Sigmoid colon (tissue), 7 donors: ENCODE results near the gene FUCA1. TPM values are rescaled to one million over a fixed set of nuclear protein-coding genes. Genes with fewer than 3 reads are reported as not detected.
"Not testable (repeated sequence)": the region's sequence is repeated elsewhere in the genome, so short reads cannot be mapped to it uniquely, and the experiment has no call there.

Experiments
- DNase-seq: peaks from one replicate; pipeline ENCODE4 v3.0.0-alpha.2; 2019
- H3K27ac ChIP-seq, 4 donors: fragments of 200-600 bp; sonication (generic); one replicate each; pipeline ENCODE4 v1.5.1; 2016 to 2019; ENCODE audit warnings: mild to moderate bottlenecking in 1 of 4
- H3K27me3 ChIP-seq, 3 donors: fragments of 200-600 bp; sonication (generic); one replicate each; pipeline ENCODE4 v1.5.1; 2019; ENCODE audit warnings: mild to moderate bottlenecking in 1 of 3
- H3K36me3 ChIP-seq, 4 donors: fragments of 200-600 bp; sonication (generic); one replicate each; pipeline ENCODE4 v1.5.1; 2016 to 2019
- H3K4me1 ChIP-seq, 4 donors: fragments of 200-600 bp; sonication (generic); one replicate each; pipeline ENCODE4 v1.5.1; 2017 to 2019
- H3K4me3 ChIP-seq, 4 donors: fragments of 200-600 bp; sonication (generic); one replicate each; pipeline ENCODE4 v1.5.1; 2017 to 2019; ENCODE audit warnings: mild to moderate bottlenecking in 2 of 4, moderate library complexity in 1 of 4
- H3K9me3 ChIP-seq, 4 donors: fragments of 200-600 bp in 3 of 4; sonication (generic) in 3 of 4; one replicate each; pipeline versions ENCODE4 v1.5.1 to v1.6.1; 2013 to 2019
- EP300 ChIP-seq, 4 donors: sonication (generic); formaldehyde crosslinking; IDR thresholded peaks; one replicate each; pipeline ENCODE4 v1.6.1; 2017; ENCODE audit warnings: antibody characterized with exemption in 4 of 4
- POLR2A ChIP-seq, 2 donors: fragments of 450-650 bp; IDR thresholded peaks; one replicate each; pipeline ENCODE4 v1.6.1; 2016; ENCODE audit warnings: antibody characterized with exemption in 2 of 2, mild to moderate bottlenecking in 2 of 2, moderate library complexity in 2 of 2
- POLR2AphosphoS5 ChIP-seq, 4 donors: sonication (generic); formaldehyde crosslinking; IDR thresholded peaks; one replicate each; pipeline ENCODE4 v1.6.1; 2017; ENCODE audit warnings: antibody characterized with exemption in 4 of 4
- WGBS, 2 donors: extraction: QIAGEN DNeasy Blood & Tissue Kit; methylation state at CpG; one replicate each; pipeline ENCODE4 v1.1.7; 2013; 5-methylcytosine and 5-hydroxymethylcytosine counted together
- intact Hi-C: fragments of 100-400 bp; cut with DNase I; formaldehyde crosslinking; loops from one replicate; pipeline ENCODE4 v1.15.1; 2023
- polyA plus RNA-seq, 3 donors: library from polyadenylated mRNA; stranded (reverse); fragments of 200-250 nt; gene quantifications; one replicate each; pipeline ENCODE4 v1.2.3, GENCODE V29; 2013
- total RNA-seq, 4 donors: library from RNA; depleted of rRNA; stranded (reverse); fragments of >200 nt; gene quantifications; one replicate each; pipeline ENCODE4 v1.1.0, GENCODE V29; 2016
- TF ChIP-seq, protein P1 (sequence below), 4 experiments: fragments of 450-650 bp in 3 of 4; fragments of 200-600 bp in 1 of 4; IDR thresholded peaks; one replicate each; pipeline ENCODE4 v1.5.1; 2016 to 2019; ENCODE audit warnings: antibody characterized with exemption in 4 of 4, mild to moderate bottlenecking in 3 of 4, moderate library complexity in 2 of 4
- donor health status: healthy with polysubstance abuse.
- donor health status: Bipolar disorder and iron deficiency.
- donor health status: healthy.

FUCA1 gene
- total and polyA plus RNA-seq, 7 donors = 14.1 to 260 (median 28.9) TPM

GRCh38 chr1:23904748-23905357 is 36.8 kb upstream of the FUCA1 start:
- intact Hi-C loops = no loop called here
- H3K27me3 ChIP-seq = peaks cover 3 to 30% (median 11%) of the 10 kb centered on the region in 3 donors
- 78 to 84% methylated on average over 10 of the region's 10 CpGs for WGBS, 2 donors

DNA sequence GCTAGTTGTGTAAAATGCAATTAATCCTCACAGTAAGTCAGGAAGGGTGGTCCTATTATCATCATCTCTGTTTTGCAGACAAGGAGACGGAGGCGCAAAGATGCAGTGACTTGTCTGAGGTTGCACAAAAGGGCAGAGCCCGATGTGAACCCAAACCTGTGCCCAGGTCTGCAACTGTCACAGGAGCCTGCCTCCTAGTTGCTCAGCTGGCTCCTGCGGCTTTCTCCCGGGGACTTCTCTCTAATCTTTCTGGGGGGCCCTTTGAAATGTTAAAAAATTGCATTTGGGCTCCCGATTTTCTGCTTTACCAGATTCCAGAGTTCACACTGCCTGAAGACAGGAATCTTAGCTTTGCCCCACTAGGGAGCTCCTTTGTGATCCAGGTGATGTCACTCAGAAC is 35.7 kb upstream of the FUCA1 start:
- WGBS, 2 donors = 80 to 84% methylated on average over 6 of the region's 6 CpGs
- Histone ChIP-seq H3K27me3 (peaks cover 3 to 20% (median 11%) of the 10 kb centered on the region in 3 donors), H3K9me3 (no peaks in the 10 kb centered on the region), H3K36me3 (no peaks in the 10 kb centered on the region), H3K4me1 (peaks cover 0 to 8% (median 7%) of the 10 kb centered on the region in 4 donors), H3K4me3 (no peak overlapping the region), H3K27ac (no peak overlapping the region)
- DNase-seq = no peak
- intact Hi-C loops = no loop called here
- TF ChIP-seq, protein P1, sequence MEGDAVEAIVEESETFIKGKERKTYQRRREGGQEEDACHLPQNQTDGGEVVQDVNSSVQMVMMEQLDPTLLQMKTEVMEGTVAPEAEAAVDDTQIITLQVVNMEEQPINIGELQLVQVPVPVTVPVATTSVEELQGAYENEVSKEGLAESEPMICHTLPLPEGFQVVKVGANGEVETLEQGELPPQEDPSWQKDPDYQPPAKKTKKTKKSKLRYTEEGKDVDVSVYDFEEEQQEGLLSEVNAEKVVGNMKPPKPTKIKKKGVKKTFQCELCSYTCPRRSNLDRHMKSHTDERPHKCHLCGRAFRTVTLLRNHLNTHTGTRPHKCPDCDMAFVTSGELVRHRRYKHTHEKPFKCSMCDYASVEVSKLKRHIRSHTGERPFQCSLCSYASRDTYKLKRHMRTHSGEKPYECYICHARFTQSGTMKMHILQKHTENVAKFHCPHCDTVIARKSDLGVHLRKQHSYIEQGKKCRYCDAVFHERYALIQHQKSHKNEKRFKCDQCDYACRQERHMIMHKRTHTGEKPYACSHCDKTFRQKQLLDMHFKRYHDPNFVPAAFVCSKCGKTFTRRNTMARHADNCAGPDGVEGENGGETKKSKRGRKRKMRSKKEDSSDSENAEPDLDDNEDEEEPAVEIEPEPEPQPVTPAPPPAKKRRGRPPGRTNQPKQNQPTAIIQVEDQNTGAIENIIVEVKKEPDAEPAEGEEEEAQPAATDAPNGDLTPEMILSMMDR (IDR thresholded peaks at IDR 0.05) = no peak
- no peak for TF ChIP-seq POLR2A (IDR thresholded peaks at IDR 0.05)

More at GRCh38 chr1:23904748-23905357, 36.8 kb upstream of the FUCA1 start:
- DNase-seq = no peak
- Histone ChIP-seq H3K4me3 (no peak overlapping the region), H3K27ac (no peak overlapping the region), H3K4me1 (peaks cover 0 to 8% (median 7%) of the 10 kb centered on the region in 4 donors), H3K36me3 (no peaks in the 10 kb centered on the region), H3K9me3 (no peaks in the 10 kb centered on the region)
- TF ChIP-seq POLR2AphosphoS5 (IDR thresholded peaks at IDR 0.05) = no peak
- TF ChIP-seq, protein P1 (IDR thresholded peaks at IDR 0.05) = no peak
- no peak for TF ChIP-seq POLR2A (IDR thresholded peaks at IDR 0.05)
- TF ChIP-seq EP300 (IDR thresholded peaks at IDR 0.05) = no peak

DNA sequence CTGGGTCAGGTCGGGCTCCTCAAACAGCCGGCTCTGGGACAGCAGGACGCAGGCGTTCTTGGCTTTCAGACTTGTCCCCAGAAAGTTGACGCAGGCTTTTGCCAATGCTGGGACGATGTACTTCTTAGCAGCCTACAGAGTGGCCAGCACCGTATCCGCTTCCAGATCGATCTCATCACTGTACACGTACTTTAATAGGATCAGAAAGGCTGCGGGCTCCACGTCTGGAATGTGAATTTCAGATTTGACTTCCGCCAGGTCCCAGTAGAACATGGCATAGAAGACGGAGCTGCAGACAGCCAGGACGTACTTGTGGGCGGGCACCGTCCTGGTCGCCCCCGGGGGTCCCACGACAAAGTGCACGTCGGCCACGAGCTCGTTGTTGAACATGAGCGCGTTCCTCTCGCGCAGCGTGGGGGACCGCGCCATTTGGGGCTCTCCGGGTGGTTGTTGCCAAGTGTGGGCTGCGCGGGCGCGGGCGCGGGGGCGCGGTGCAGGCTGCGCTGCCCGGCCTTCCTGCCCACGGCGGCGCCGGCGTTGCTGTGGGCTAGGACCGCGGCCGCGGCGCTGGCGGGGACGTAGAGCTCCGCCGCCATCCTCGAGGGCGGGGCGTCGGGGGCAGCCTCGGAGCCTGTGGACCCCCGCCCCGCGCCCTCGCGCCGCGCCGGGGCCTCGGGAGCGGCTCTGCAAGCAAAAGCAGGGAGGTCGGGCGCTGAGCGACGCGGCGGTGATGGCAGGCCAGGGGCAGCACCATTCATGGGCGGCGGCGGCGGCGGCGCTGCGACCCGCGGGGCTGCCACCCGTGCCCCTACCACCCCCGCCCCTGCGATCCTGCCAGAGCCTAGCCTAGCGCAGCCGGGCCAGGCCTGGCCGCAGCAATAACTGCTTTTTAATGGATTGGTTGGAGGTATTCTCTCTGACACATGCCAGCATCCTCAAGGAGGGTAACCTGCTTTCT is 34.5 kb upstream of the FUCA1 start:
- Histone ChIP-seq H3K27me3 (peaks cover 3 to 20% (median 11%) of the 10 kb centered on the region in 3 donors), H3K27ac (no peak overlapping the region), H3K36me3 (no peaks in the 10 kb centered on the region), H3K4me3 (peak overlapping the region; percentile 12 to 56 (median 48)), H3K4me1 (peaks cover 0 to 8% (median 7%) of the 10 kb centered on the region in 4 donors), H3K9me3 (no peaks in the 10 kb centered on the region)
- DNase-seq = no peak
- intact Hi-C loops = no loop called here
- TF ChIP-seq, protein P1 (IDR thresholded peaks at IDR 0.05) = no peak
- TF ChIP-seq EP300 (IDR thresholded peaks at IDR 0.05) (no peak), POLR2A (IDR thresholded peaks at IDR 0.05) (no peak), POLR2AphosphoS5 (IDR thresholded peaks at IDR 0.05) (no peak)
- 22 to 28% methylated on average over 92 of the region's 92 CpGs for WGBS, 2 donors

- WGBS, 2 donors = 69 to 80% methylated on average over 8 of the region's 8 CpGs
- H3K27me3 ChIP-seq = peaks cover 3 to 12% (median 11%) of the 10 kb centered on the region in 3 donors
- DNase-seq, intact Hi-C loops, H3K27ac ChIP-seq, H3K36me3 ChIP-seq, H3K9me3 ChIP-seq, H3K4me1 ChIP-seq, H3K4me3 ChIP-seq: not testable (repeated sequence)
Measured at GRCh38 chr1:23900017-23900416, 31.9 kb upstream of the FUCA1 start.

DNA sequence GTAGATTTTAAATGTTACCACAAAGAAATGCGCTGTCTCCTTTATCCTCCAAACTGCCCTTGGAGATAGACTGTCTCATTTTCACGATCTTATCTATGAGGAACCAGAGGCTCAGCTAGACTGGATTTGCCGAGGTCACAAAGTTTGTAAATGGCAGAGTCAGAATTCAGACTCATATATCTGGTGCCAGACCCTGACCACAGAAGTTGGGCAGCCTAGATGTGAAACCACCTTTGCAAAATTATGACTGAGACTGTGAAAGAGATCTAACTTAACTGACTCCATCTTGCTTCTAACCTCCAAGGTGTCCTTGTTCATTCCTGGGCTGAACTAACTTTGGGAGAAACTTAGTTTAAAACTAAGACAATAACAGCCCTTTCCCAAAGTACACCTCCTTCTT is 31.0 kb upstream of the FUCA1 start:
- TF ChIP-seq, protein P1 (IDR thresholded peaks at IDR 0.05) = no peak
- TF ChIP-seq EP300 (IDR thresholded peaks at IDR 0.05) (no peak), POLR2A (IDR thresholded peaks at IDR 0.05) (no peak), POLR2AphosphoS5 (IDR thresholded peaks at IDR 0.05) (no peak)
- Histone ChIP-seq H3K4me1 (peaks cover 0 to 8% (median 7%) of the 10 kb centered on the region in 4 donors), H3K27ac (no peak overlapping the region), H3K4me3 (no peak overlapping the region), H3K36me3 (no peaks in the 10 kb centered on the region), H3K9me3 (no peaks in the 10 kb centered on the region), H3K27me3 (peaks cover 3 to 7% (median 7%) of the 10 kb centered on the region in 3 donors)
- intact Hi-C loops = no loop called here
- DNase-seq = no peak
- WGBS, 2 donors = 60 to 70% methylated on average over 3 of the region's 3 CpGs
